ENCODE results near the gene UBL4A. TPM values are rescaled to one million over a fixed set of nuclear protein-coding genes. Genes with fewer than 3 reads are reported as not detected.

UBL4A gene
- total and polyA plus RNA-seq, 2 donors (not counting 3 experiments of a cell fraction or from before 2014, with no cell fraction given): 25.3 to 31.4 TPM

Small RNAs within 50 kb of the gene (microRNA-seq; reads per million reads assigned to microRNA genes)
- gene MIR6858 (ENCODE audit: borderline number of aligned reads, borderline replicate concordance): not detected

Small RNAs within 50 kb of the gene (small RNA-seq; reads per million reads assigned to genes)
- gene MIR6858 (ENCODE audit: insufficient read depth, insufficient read length, low read depth, low replicate concordance): not detected
- gene RN7SL697P (ENCODE audit: insufficient read depth, insufficient read length, low read depth, low replicate concordance): not detected

Other genes starting within 250 kb of the UBL4A start
- not detected in 2 replicates for gene OPN1MW3, start 229.0 kb downstream of the UBL4A start, total RNA-seq
- gene OPN1MW3, start 229.0 kb downstream of the UBL4A start, polyA plus RNA-seq: not detected in 2 replicates
- gene TEX28, start 191.5 kb downstream of the UBL4A start, total RNA-seq: not detected in 2 replicates
- gene TEX28, start 191.5 kb downstream of the UBL4A start, polyA plus RNA-seq: not detected in 2 replicates
- gene TKTL1, start 190.8 kb downstream of the UBL4A start, total RNA-seq: not detected in 2 replicates
- gene TKTL1, start 190.8 kb downstream of the UBL4A start, polyA plus RNA-seq: 0.03 TPM in 1 of 2 replicates, not detected in the other
- gene FLNA, start 112.0 kb downstream of the UBL4A start, total RNA-seq: 1,474 and 1,671 TPM in 2 replicates
- gene FLNA, start 112.0 kb downstream of the UBL4A start, polyA plus RNA-seq: 658 and 817 TPM in 2 replicates
- 71.5 and 76.8 TPM in 2 replicates for gene EMD, start 107.3 kb downstream of the UBL4A start, total RNA-seq
- gene EMD, start 107.3 kb downstream of the UBL4A start, polyA plus RNA-seq: 47.0 and 50.6 TPM in 2 replicates
- 2,493 and 2,979 TPM in 2 replicates for gene RPL10, start 88.2 kb downstream of the UBL4A start, total RNA-seq
- gene RPL10, start 88.2 kb downstream of the UBL4A start, polyA plus RNA-seq: 6,375 and 7,586 TPM in 2 replicates
- gene DNASE1L1, start 77.4 kb downstream of the UBL4A start, total RNA-seq: 47.5 and 61.5 TPM in 2 replicates
- gene DNASE1L1, start 77.4 kb downstream of the UBL4A start, polyA plus RNA-seq: 84.9 and 90.8 TPM in 2 replicates
- gene TAFAZZIN, start 75.1 kb downstream of the UBL4A start, total RNA-seq: 43.4 and 46.6 TPM in 2 replicates
- gene TAFAZZIN, start 75.1 kb downstream of the UBL4A start, polyA plus RNA-seq: 33.8 and 37.2 TPM in 2 replicates
- 136 and 145 TPM in 2 replicates for gene ATP6AP1, start 57.9 kb downstream of the UBL4A start, total RNA-seq
- 322 and 393 TPM in 2 replicates for gene ATP6AP1, start 57.9 kb downstream of the UBL4A start, polyA plus RNA-seq
- 128 and 131 TPM in 2 replicates for gene GDI1, start 49.5 kb downstream of the UBL4A start, total RNA-seq
- gene GDI1, start 49.5 kb downstream of the UBL4A start, polyA plus RNA-seq: 247 and 267 TPM in 2 replicates
- 111 and 123 TPM in 2 replicates for gene FAM50A, start 42.5 kb downstream of the UBL4A start, total RNA-seq
- 66.6 and 75.9 TPM in 2 replicates for gene FAM50A, start 42.5 kb downstream of the UBL4A start, polyA plus RNA-seq
- gene PLXNA3, start 28.3 kb downstream of the UBL4A start, total RNA-seq: 58.3 and 58.6 TPM in 2 replicates
- gene PLXNA3, start 28.3 kb downstream of the UBL4A start, polyA plus RNA-seq: 56.8 and 63.2 TPM in 2 replicates
- gene LAGE3, start 7.3 kb downstream of the UBL4A start, total RNA-seq: 14.3 and 17.8 TPM in 2 replicates
- 31.9 and 47.8 TPM in 2 replicates for gene LAGE3, start 7.3 kb downstream of the UBL4A start, polyA plus RNA-seq
- gene SLC10A3, start 4.0 kb upstream of the UBL4A start, total RNA-seq: 19.7 and 22.6 TPM in 2 replicates
- gene SLC10A3, start 4.0 kb upstream of the UBL4A start, polyA plus RNA-seq: 21.9 and 30.8 TPM in 2 replicates
- 25.6 and 42.9 TPM in 2 replicates for gene FAM3A, start 29.6 kb upstream of the UBL4A start, total RNA-seq
- gene FAM3A, start 29.6 kb upstream of the UBL4A start, polyA plus RNA-seq: 32.0 and 37.3 TPM in 2 replicates
- 159 and 161 TPM in 2 replicates for gene G6PD, start 60.2 kb upstream of the UBL4A start, total RNA-seq
- 155 and 173 TPM in 2 replicates for gene G6PD, start 60.2 kb upstream of the UBL4A start, polyA plus RNA-seq
- 40.3 and 41.2 TPM in 2 replicates for gene IKBKG, start 61.0 kb upstream of the UBL4A start, total RNA-seq
- gene IKBKG, start 61.0 kb upstream of the UBL4A start, polyA plus RNA-seq: 47.8 and 52.1 TPM in 2 replicates
- not detected in 2 replicates for gene CTAG1A, start 98.5 kb upstream of the UBL4A start, total RNA-seq
- not detected in 2 replicates for gene CTAG1A, start 98.5 kb upstream of the UBL4A start, polyA plus RNA-seq
- not detected in 2 replicates for gene CTAG1B, start 132.7 kb upstream of the UBL4A start, total RNA-seq
- gene CTAG1B, start 132.7 kb upstream of the UBL4A start, polyA plus RNA-seq: not detected in 2 replicates
- not detected in 2 replicates for gene CTAG2, start 167.0 kb upstream of the UBL4A start, total RNA-seq
- gene CTAG2, start 167.0 kb upstream of the UBL4A start, polyA plus RNA-seq: not detected in 2 replicates